SJCRH30 (cell line): Measurements from ENCODE around the gene TRIM63. TPM values are rescaled to one million over a fixed set of nuclear protein-coding genes. Genes with fewer than 3 reads are reported as not detected.

Experiments used
- DNase-seq, 2 experiments: peaks; one replicate each; pipeline ENCODE4 v3.0.0-alpha.2; 2015 to 2020
- H3K27ac ChIP-seq: fragments of 250-450 bp; sonication (Bioruptor Pico); 2 replicates; pipeline ENCODE4 v1.5.1; 2020; ENCODE audit warnings: mild to moderate bottlenecking, moderate library complexity
- H3K27me3 ChIP-seq: fragments of 250-450 bp; sonication (Bioruptor Pico); 2 replicates; pipeline ENCODE4 v1.5.1; 2020; ENCODE audit warnings: mild to moderate bottlenecking, moderate library complexity
- H3K36me3 ChIP-seq: fragments of 250-450 bp; sonication (Bioruptor Pico); 2 replicates; pipeline ENCODE4 v1.5.1; 2020; ENCODE audit warnings: mild to moderate bottlenecking, moderate library complexity
- H3K4me1 ChIP-seq: fragments of 250-450 bp; sonication (Bioruptor Pico); 2 replicates; pipeline ENCODE4 v1.5.1; 2020; ENCODE audit warnings: mild to moderate bottlenecking, moderate library complexity
- H3K4me3 ChIP-seq: fragments of 250-450 bp; sonication (Bioruptor Pico); 2 replicates; pipeline ENCODE4 v1.5.1; 2020; ENCODE audit warnings: mild to moderate bottlenecking, moderate library complexity
- H3K9me3 ChIP-seq: fragments of 250-450 bp; sonication (Bioruptor Pico); replicated peaks from 2 replicates; pipeline ENCODE4 v1.5.1; 2020; ENCODE audit warnings: mild to moderate bottlenecking, moderate library complexity
- total RNA-seq: library from RNA; depleted of rRNA; stranded (reverse); fragments of >200 nt; shearing (Covaris generic); gene quantifications from 2 replicates; pipeline ENCODE4 v1.2.3, GENCODE V29; 2014

The TRIM63 gene
- total RNA-seq, 1 experiment from 2014 or later = not detected

- H3K9me3 ChIP-seq = no peaks in the 10 kb centered on the region
- H3K4me1 ChIP-seq = peaks cover 8% of the 10 kb centered on the region
- no peak overlapping the region for H3K4me3 ChIP-seq
- H3K27me3 ChIP-seq = peaks cover 11% of the 10 kb centered on the region; the same call in 1 of the 2 replicates
- no peak overlapping the region for H3K27ac ChIP-seq
- no peak for DNase-seq
- no peaks in the 10 kb centered on the region for H3K36me3 ChIP-seq
These were observed 29.0 kb downstream of the TRIM63 start for GRCh38 chr1:26038477-26038876.

DNA sequence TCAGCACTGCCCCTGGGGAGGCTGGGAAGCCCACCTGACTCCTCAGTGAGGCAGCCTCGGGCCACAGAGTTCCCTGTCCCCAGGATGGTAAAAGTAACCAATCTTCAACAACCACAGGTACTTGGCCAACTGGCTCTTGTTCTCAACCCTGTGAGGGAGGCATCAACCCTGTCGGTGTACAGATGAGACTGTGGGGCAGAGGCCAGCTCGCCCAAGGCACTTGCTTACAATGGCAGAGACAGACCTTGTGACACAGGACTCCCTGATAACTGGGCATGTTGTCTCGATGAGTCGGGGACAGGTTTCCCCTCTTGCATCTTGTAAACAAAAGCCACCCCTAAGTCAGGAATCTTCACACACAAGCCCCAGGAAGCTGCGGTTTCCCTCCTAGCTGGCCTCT lies 29.5 kb downstream of the TRIM63 start:
- Histone ChIP-seq H3K4me3 (no peak overlapping the region), H3K36me3 (no peaks in the 10 kb centered on the region), H3K9me3 (no peaks in the 10 kb centered on the region), H3K27me3 (peaks cover 5% of the 10 kb centered on the region; the same call in 1 of the 2 replicates), H3K27ac (no peak overlapping the region), H3K4me1 (peaks cover 8% of the 10 kb centered on the region)
- DNase-seq = no peak

DNA sequence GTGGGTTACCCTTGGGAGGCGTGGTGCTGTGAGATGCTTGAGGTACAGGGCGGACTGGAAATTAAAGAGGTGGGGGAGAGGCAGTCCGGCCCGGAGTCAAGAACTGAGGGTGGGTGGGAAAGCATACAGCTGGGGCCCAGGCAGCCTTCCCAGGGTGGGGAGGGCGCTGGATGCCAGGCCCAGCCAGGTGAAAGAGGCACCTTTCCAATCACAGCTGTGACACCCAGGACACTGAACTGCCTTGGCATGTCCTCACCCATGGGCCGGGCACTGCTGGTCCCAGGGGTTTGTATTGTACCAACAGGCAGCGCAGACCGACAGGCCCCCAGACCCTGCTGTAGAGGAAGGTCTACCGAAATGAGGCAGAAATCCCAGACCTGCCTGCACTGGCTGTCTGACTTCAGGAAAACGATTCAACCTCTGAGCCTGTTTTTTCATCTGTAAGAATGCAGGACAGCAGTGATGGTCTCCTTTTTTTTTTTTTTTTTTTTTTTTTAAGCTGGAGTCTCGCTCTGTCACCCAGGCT lies 30.6 kb downstream of the TRIM63 start:
- H3K27me3 ChIP-seq = 0 out of 2 replicates have a peak, but pooled peaks cover 4% of the 10 kb centered on the region
- no peak for DNase-seq
- H3K4me1 ChIP-seq = peaks cover 8% of the 10 kb centered on the region
- H3K9me3 ChIP-seq = no peaks in the 10 kb centered on the region
- H3K4me3 ChIP-seq = no peak overlapping the region
- no peaks in the 10 kb centered on the region for H3K36me3 ChIP-seq
- no peak overlapping the region for H3K27ac ChIP-seq

- H3K9me3 ChIP-seq = no peaks in the 10 kb centered on the region
- no peak overlapping the region for H3K27ac ChIP-seq
- peak; percentile 87 to 89 for DNase-seq
- H3K27me3 ChIP-seq = 0 out of 2 replicates have a peak, but pooled peaks cover 1% of the 10 kb centered on the region
- peaks cover 8% of the 10 kb centered on the region for H3K4me1 ChIP-seq
- H3K36me3 ChIP-seq = 0 out of 2 replicates have a peak, but pooled peaks cover 2% of the 10 kb centered on the region
- H3K4me3 ChIP-seq = peak overlapping the region; percentile 59
These were observed 31.3 kb downstream of the TRIM63 start for GRCh38 chr1:26035959-26036755.

GRCh38 chr1:26035203-26035958 lies 32.0 kb downstream of the TRIM63 start:
- Histone ChIP-seq H3K4me3 (peak overlapping the region; percentile 59), H3K27ac (no peak overlapping the region; the same call in 1 of the 2 replicates), H3K4me1 (peaks cover 8% of the 10 kb centered on the region), H3K9me3 (no peaks in the 10 kb centered on the region), H3K27me3 (no peaks in the 10 kb centered on the region), H3K36me3 (peaks cover 10% of the 10 kb centered on the region)
- DNase-seq = peak; percentile 97

DNA sequence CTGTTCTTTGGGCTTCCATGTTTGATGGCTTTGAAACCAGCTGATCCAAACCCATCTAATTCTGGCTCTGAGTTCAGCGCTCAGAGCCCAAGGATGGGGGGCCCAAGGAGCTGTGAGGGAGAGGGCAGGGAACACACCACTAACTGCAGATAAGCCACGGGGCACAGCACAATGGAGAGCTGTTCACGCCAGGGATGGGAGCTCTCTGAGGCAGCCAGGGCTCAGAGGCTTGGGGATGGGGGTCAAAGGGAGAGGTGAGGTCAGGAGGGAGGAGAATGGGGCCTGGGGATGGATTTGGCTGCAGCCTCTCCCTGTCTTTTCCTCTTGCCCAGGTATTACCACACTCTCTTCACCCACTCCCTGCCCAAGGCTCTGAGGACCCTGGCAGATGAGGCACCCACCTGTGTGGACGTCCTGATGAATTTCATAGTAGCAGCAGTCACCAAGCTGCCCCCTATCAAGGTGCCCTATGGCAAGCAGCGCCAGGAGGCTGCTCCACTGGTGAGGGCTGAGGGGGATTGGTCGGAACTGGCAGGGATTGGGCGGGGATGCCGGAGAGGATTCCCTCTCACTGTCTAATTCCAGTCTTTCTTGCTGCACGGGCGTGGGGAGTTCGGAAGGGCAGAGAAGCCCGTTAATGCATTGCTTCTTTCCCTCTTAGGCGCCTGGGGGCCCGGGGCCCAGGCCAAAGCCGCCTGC lies 32.8 kb downstream of the TRIM63 start:
- H3K27me3 ChIP-seq = no peaks in the 10 kb centered on the region
- DNase-seq = no peak

DNA sequence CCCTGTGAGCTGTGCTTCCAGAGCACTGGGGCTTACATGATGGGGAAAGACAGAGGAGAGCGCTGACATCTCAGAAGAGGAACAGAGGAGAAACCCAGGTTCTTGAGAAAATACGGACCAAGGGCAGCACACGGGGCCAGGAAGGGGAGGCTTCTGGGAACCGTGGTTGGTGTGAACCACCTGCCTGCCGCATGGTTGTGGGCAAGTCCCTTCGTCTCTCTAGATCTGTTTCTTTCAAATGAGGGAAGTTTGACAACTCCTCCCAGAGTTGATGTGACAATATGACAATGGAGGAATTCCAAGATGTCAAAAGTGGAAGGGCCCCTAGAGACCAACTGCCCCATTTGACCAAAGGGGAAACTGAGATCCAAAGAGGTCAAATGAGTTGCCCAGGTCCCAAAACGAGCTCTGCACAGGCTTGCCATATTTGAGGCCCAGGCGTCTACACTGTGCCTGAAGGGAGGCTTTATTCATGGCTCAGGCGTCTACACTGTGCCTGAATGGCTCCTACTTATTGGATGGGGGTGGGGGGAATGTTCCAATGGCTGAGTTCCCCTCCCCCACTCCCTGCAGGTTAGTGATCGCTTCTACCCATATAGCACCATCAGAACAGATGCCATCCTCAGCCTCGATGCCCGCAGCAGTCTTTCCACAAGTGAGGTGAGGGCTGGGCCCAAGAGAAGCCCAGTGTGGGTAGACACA lies 34.6 kb downstream of the TRIM63 start:
- no peaks in the 10 kb centered on the region for H3K27me3 ChIP-seq

More for the DNA sequence above, 32.8 kb downstream of the TRIM63 start:
- Histone ChIP-seq H3K36me3 (peaks cover 15% of the 10 kb centered on the region), H3K9me3 (no peaks in the 10 kb centered on the region), H3K4me3 (peak overlapping the region; percentile 59), H3K27ac (no peak overlapping the region; the same call in 1 of the 2 replicates), H3K4me1 (peaks cover 8% of the 10 kb centered on the region)

GRCh38 chr1:26031611-26032220 lies 35.7 kb downstream of the TRIM63 start:
- Histone ChIP-seq H3K9me3 (no peaks in the 10 kb centered on the region), H3K36me3 (peaks cover 21% of the 10 kb centered on the region), H3K27me3 (no peaks in the 10 kb centered on the region), H3K4me3 (no peak overlapping the region), H3K4me1 (peaks cover 6% of the 10 kb centered on the region), H3K27ac (no peak overlapping the region)
- no peak for DNase-seq

More for the DNA sequence above, 34.6 kb downstream of the TRIM63 start:
- Histone ChIP-seq H3K36me3 (peaks cover 15% of the 10 kb centered on the region), H3K9me3 (no peaks in the 10 kb centered on the region), H3K4me3 (no peak overlapping the region), H3K4me1 (peaks cover 8% of the 10 kb centered on the region), H3K27ac (no peak overlapping the region)
- DNase-seq = no peak

DNA sequence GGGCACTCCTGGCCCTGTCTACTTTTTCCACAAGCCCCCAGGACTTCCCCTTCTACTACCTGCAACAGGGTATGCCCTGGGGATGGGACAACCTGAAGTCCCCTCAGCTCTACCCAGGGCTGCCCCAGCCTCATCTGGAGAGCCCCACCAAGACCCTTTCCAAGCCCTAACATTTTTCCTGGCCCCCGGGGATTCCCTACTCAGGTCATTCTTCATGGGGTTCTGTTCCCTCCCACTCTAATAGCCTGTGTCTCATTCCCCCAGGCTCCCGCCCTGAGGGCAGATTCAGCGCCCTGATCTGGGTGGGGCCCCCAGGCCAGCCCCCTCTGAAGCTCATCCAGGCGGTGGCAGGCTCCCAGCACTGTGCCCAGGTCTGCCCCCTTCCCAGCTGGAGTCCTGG lies 36.2 kb downstream of the TRIM63 start:
- no peak overlapping the region for H3K27ac ChIP-seq
- H3K36me3 ChIP-seq = peaks cover 23% of the 10 kb centered on the region
- no peaks in the 10 kb centered on the region for H3K9me3 ChIP-seq
- H3K4me1 ChIP-seq = peaks cover under 1% of the 10 kb centered on the region
- no peak for DNase-seq
- no peak overlapping the region for H3K4me3 ChIP-seq
- H3K27me3 ChIP-seq = no peaks in the 10 kb centered on the region

DNA sequence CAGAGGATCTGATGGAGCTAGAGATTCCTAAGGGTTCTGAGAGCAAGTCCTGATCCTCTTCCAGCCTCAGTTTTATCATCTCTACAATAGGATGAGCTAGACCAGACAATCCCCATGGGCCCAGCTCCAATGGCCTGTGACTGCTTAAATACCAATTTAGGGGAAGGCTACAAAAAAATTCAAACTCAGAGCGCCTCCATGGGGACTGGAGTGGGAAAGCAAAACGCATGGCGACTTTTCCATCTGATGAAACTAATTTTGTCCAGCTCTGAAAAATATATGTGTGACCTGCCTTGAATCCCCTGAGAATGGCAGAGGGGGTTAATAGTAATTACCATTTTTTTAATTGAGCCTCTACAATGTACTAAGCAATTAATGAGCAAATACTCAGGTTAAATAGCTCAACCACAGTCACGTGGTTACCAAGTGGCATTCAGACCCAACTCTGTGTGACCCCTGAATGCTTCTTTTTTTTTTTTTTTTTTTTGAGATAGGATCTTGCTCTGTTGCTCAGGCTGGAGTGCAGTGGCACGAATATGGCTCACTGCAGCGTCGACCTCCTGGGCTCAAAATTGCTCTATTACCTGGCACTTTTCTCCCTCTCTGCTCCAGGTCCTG lies 37.5 kb downstream of the TRIM63 start:
- H3K4me1 ChIP-seq = peaks cover 4% of the 10 kb centered on the region; the same call in 1 of the 2 replicates
- H3K4me3 ChIP-seq = no peak overlapping the region
- no peaks in the 10 kb centered on the region for H3K27me3 ChIP-seq
- no peak overlapping the region for H3K27ac ChIP-seq
- no peak for DNase-seq
- no peaks in the 10 kb centered on the region for H3K9me3 ChIP-seq
- H3K36me3 ChIP-seq = peaks cover 23% of the 10 kb centered on the region

- H3K4me3 ChIP-seq = no peak overlapping the region
- DNase-seq = no peak
- H3K4me1 ChIP-seq = peaks cover 4% of the 10 kb centered on the region; the same call in 1 of the 2 replicates
- H3K9me3 ChIP-seq = no peaks in the 10 kb centered on the region
- peaks cover 23% of the 10 kb centered on the region for H3K36me3 ChIP-seq
- H3K27me3 ChIP-seq = no peaks in the 10 kb centered on the region
- H3K27ac ChIP-seq = no peak overlapping the region
These were observed 38.2 kb downstream of the TRIM63 start for GRCh38 chr1:26029054-26029863.

- Histone ChIP-seq H3K36me3 (peaks cover 23% of the 10 kb centered on the region), H3K4me1 (peaks cover 4% of the 10 kb centered on the region; the same call in 1 of the 2 replicates), H3K4me3 (no peak overlapping the region), H3K27me3 (no peaks in the 10 kb centered on the region), H3K9me3 (no peaks in the 10 kb centered on the region), H3K27ac (no peak overlapping the region)
- peak in 1 of 2 experiments; percentile 52 for DNase-seq
These were observed 38.9 kb downstream of the TRIM63 start for GRCh38 chr1:26028490-26028980.
